PC-3 (cell line): Measurements from ENCODE around the gene GRIK1.

Source experiments
- CTCF ChIP-seq: fragments of 300-600 bp; sonication (generic); conservative IDR thresholded peaks from 2 replicates; pipeline ENCODE4 v1.5.1; 2017; ENCODE audit warnings: antibody characterized with exemption, low read depth, mild to moderate bottlenecking, low read length
- EZH2 ChIP-seq: fragments of 300-600 bp; sonication (generic); IDR thresholded peaks from one replicate; pipeline ENCODE4 v1.6.1; 2017; ENCODE audit warnings: antibody characterized with exemption, mild to moderate bottlenecking, low read length; ENCODE audit not compliant: unreplicated experiment
- EZH2phosphoT487 ChIP-seq: fragments of 300-600 bp; sonication (generic); IDR thresholded peaks from 2 replicates; pipeline ENCODE4 v1.6.1; 2018; ENCODE audit warnings: mild to moderate bottlenecking, antibody characterized with exemption, low read length, borderline replicate concordance

- TF ChIP-seq EZH2 (no peak), CTCF (no peak), EZH2phosphoT487 (no peak)
Observed at GRCh38 chr21:29511096-29511495, 428.7 kb downstream of the GRIK1 start.
